Measurements from ENCODE around the gene ACSF3. TPM values are rescaled to one million over a fixed set of nuclear protein-coding genes. Genes with fewer than 3 reads are reported as not detected.

ACSF3 gene
- total RNA-seq: 10 to 100 TPM; 61.0 to 70.1 TPM
- 30.3 TPM for polyA plus RNA-seq (ENCODE audit: insufficient read depth, low read depth, low replicate concordance)
- long read RNA-seq, donor 1, full-length matches to known transcripts: 10 of 10 reads
- long read RNA-seq, donor 1, partial matches to known transcripts: 0 of 10 reads
- long read RNA-seq, donor 1, other reads (novel, unspliced or antisense): 0 of 10 reads
- long read RNA-seq, donor 2, full-length matches to known transcripts: 8 of 8 reads
- long read RNA-seq, donor 2, partial matches to known transcripts: 0 of 8 reads
- long read RNA-seq, donor 2, other reads (novel, unspliced or antisense): 0 of 8 reads

DNA sequence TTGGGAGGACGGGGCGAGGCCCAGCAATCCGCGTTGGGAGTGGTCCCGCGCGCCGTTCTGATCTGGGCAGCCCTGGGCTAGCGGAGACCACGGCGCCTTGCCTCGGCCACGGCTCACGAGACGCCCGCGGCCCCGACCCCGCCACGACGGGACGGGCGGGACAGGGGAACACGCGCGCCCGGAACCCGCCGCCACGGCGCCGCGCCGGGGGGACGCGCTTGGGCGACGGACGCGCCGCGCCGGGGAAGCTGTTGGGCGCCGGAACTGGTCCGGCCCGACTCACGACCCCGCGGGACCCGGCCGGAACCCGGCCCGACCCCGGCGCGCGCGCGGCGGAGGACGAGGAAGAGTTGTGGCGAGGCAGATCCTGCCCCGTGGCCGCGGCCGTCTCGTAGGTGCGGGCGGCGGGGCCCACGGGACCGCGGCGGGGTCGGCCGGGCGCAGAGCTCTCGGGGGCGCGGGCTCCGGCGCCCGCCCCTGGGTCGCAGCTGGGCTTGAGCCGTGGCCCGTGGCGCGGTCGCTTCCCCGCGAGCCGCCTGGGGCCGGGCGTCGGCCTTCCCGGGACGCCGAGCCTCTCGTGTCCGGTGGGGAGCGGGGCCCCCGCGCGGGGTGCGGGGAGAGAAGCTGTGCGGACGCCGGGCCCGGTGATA lies at the start of gene ACSF3:
TSS of gene ACSF3 (plus strand) at position 251 of the 650 bp plus-strand sequence. CDS start 6,830 bp downstream, outside the sequence.
- no peaks in the 10 kb centered on the region for H3K9me3 ChIP-seq
- H3K36me3 ChIP-seq (ENCODE audit: low read depth, missing control alignments): no peaks in the 10 kb centered on the region
- intact Hi-C loops (cut with DNase I; ENCODE audit: low total_unique reads): no loop called here
- no peaks in the 10 kb centered on the region for H3K27me3 ChIP-seq
- 2 to 6% methylated on average over 6 to 85 of the region's 110 CpGs for WGBS, 2 donors
- H3K4me1 ChIP-seq: peaks cover 20% of the 10 kb centered on the region
- H3K27ac ChIP-seq: peak within 1 kb of the TSS; percentile 33 to 77
- TF ChIP-seq POLR2A (IDR thresholded peaks at IDR 0.05): no peak
- TF ChIP-seq CTCF (IDR thresholded peaks at IDR 0.05): no peak
- peak; percentile 62 for DNase-seq
- peak within 1 kb of the TSS; percentile 73 to 96 for H3K4me3 ChIP-seq

DNA sequence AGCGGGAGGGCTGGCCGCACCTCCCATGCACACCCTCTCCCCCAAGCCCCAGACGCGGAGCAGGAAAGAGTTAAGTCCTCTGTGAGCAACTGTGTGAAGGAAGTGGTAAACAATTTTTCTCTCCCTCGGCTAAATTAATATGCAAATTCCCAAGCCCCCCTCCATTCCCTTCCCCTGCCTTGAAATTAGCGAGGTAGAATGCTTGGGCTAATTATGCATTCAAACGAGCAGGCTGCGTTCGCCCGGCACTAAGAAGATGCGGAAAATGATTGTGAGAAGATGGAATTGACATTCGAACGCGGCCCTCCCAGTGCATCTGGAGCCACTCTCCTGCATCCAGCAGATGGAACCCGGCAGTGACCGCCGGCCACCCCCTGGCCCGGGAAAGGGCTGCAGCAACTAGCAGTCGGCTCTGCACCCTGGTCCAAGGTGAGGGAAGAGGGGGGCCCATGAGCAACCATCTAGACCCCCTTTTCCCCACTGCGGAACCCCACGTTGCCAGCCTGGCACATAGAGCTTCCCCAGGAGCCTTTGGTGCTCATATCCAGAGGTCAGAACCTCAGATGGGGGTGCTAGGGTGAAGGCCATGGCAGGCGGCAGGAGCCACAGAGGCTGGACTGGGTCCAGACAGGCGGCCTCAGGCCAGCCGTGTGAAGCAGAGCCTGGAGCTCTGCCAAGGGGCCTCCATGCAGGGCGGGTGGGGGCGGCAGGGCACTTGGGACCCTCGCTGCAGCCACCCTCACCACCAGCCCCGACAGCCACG lies 49.1 kb upstream of the ACSF3 start:
- H3K36me3 ChIP-seq (ENCODE audit: low read depth, missing control alignments): no peaks in the 10 kb centered on the region
- H3K27ac ChIP-seq: no peak overlapping the region
- WGBS, 2 donors: 43 to 57% methylated on average over 20 to 29 of the region's 29 CpGs
- H3K9me3 ChIP-seq: no peaks in the 10 kb centered on the region
- TF ChIP-seq CTCF (IDR thresholded peaks at IDR 0.05): no peak
- TF ChIP-seq POLR2A (IDR thresholded peaks at IDR 0.05): no peak
- no peaks in the 10 kb centered on the region for H3K4me1 ChIP-seq
- H3K4me3 ChIP-seq: no peak overlapping the region
- intact Hi-C loops (cut with DNase I; ENCODE audit: low total_unique reads): no loop called here
- H3K27me3 ChIP-seq: no peaks in the 10 kb centered on the region
- no peak for DNase-seq

GRCh38 chr16:89045181-89045815 lies 48.4 kb upstream of the ACSF3 start:
- intact Hi-C loops (cut with DNase I; ENCODE audit: low total_unique reads): no loop called here
- H3K36me3 ChIP-seq (ENCODE audit: low read depth, missing control alignments): no peaks in the 10 kb centered on the region
- no peaks in the 10 kb centered on the region for H3K4me1 ChIP-seq
- WGBS, 2 donors: 76 to 77% methylated on average over 12 of the region's 12 CpGs
- H3K27ac ChIP-seq: no peak overlapping the region
- no peak overlapping the region for H3K4me3 ChIP-seq
- no peak for TF ChIP-seq POLR2A (IDR thresholded peaks at IDR 0.05)
- no peak for TF ChIP-seq CTCF (IDR thresholded peaks at IDR 0.05)
- no peaks in the 10 kb centered on the region for H3K9me3 ChIP-seq
- no peaks in the 10 kb centered on the region for H3K27me3 ChIP-seq
- no peak for DNase-seq

GRCh38 chr16:89045881-89046280 lies 47.8 kb upstream of the ACSF3 start:
- Histone ChIP-seq H3K9me3 (no peaks in the 10 kb centered on the region), H3K27ac (no peak overlapping the region), H3K4me1 (no peaks in the 10 kb centered on the region), H3K4me3 (no peak overlapping the region), H3K27me3 (no peaks in the 10 kb centered on the region), H3K36me3 (ENCODE audit: low read depth, missing control alignments) (no peaks in the 10 kb centered on the region)
- TF ChIP-seq CTCF (IDR thresholded peaks at IDR 0.05) (no peak), POLR2A (IDR thresholded peaks at IDR 0.05) (no peak)
- 83 to 94% methylated on average over 4 of the region's 4 CpGs for WGBS, 2 donors
- DNase-seq: no peak
- intact Hi-C loops (cut with DNase I; ENCODE audit: low total_unique reads): no loop called here

Data from testis (tissue), 5 donors.